ENCODE data around the gene FCER1G.

Gene FCER1G

DNA sequence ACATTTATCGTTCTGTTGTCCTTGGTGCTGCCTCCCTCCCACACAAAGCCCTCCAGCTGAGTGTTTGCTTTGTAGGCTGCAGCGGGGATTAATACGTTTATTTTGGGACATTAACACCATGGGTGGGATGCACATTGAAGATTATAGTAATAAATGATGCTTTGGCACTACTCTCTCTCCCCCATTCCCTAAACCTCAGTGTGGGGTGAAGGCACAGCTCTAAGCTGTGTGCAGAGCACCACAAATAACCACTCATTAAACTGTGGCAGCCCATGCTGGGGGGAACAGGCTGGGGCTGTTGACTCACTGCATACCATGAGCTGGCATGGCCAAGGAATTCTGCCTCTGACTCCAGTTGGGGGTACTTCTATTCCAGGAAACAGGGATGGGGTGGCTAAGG is 51.1 kb downstream of the FCER1G start:
- no peak for DNase-seq (ENCODE audit: low read depth in 2 of 2)

DNA sequence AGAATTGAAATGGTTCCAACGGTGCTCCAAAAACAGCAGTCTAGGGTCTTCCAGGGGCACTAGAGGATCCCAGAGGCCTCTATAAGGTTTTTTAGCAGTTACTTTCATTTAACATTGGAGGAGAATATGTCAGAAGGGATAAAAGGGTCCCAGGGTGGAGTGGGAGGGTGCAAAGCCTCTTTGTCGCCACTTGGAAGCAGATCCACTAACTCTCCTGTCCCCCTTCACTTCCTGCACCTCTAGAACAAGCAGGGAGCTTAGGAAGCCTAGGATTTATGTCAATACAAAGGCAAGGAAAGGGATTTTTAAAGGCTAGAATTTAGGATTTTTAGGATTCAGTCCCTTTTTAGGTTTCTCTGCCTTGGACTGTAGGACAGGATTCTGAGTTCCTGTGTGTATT is 51.7 kb downstream of the FCER1G start:
- DNase-seq (ENCODE audit: low read depth in 2 of 2), result no peak

DNA sequence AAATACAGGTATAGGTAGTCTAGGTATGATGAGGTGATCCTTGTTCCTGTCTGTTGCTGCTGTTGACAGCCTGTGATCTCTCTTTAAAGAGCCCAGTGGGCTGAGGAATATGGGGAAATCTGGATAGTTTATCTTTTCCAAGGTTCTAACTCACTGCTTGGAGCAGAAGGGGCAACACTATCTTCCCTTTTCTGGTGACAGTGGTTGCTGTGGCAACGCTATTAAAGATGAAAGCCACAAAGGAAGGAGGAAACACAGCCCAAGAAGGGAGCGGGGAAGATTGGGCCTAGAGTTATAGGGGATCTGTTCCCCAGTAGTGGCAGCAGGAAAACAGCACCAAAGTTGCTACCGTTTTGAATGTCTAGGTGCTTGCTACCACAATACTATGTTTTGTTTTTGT is 52.2 kb downstream of the FCER1G start:
- DNase-seq (ENCODE audit: low read depth in 2 of 2), result no peak

All from activated CD4-positive, alpha-beta T cell treated with anti-CD3 and anti-CD28 coated beads for 24 hours (primary cell).